ENCODE results near the gene SLC39A8. TPM values are rescaled to one million over a fixed set of nuclear protein-coding genes. Genes with fewer than 3 reads are reported as not detected.

The SLC39A8 gene
- total RNA-seq, 1 donor from 2014 or later: 6.9 TPM

DNA sequence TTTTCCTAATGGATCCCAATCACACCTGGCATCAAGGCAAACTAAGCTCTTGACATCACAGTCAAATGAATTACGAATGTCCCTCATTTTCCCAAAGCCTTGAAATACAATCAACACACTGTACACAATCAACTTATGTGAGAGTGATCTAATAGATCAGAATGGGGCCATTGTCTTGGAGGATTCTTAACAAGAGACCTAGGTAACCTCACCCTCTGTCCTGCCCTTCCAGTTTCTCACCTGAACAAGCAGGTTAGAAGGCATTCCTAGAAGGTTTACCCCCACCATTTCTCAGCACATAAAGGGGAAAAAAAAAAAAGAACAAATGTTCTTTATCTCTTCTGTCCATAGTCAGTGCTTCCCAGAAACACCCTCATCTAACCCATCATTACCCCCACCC is 6.3 kb downstream of the SLC39A8 start:
- peaks cover 8% of the 10 kb centered on the region for H3F3A ChIP-seq (ENCODE audit: low read depth)
- no peak overlapping the region for H2AFZ ChIP-seq (replicated peaks)
- H3K9me3 ChIP-seq (ENCODE audit: low read depth): no peaks in the 10 kb centered on the region
- peaks cover 12% of the 10 kb centered on the region for H3K4me1 Mint-ChIP-seq
- no peak overlapping the region for H3K4me2 ChIP-seq
- no peak overlapping the region for H3K4me3 ChIP-seq
- DNase-seq (ENCODE audit: low spot score): no peak
- peaks cover 2% of the 10 kb centered on the region for H3K27me3 Mint-ChIP-seq (ENCODE audit: insufficient read depth, low read depth)
- no peak overlapping the region for H3K27ac ChIP-seq
- peaks cover 9% of the 10 kb centered on the region for H3K4me1 ChIP-seq
- H4K20me1 ChIP-seq (ENCODE audit: low read depth): no peaks in the 10 kb centered on the region
- no peaks in the 10 kb centered on the region for H3K9me3 Mint-ChIP-seq
- H3K27me3 ChIP-seq: peaks cover 26% of the 10 kb centered on the region
- TF ChIP-seq, protein P1, sequence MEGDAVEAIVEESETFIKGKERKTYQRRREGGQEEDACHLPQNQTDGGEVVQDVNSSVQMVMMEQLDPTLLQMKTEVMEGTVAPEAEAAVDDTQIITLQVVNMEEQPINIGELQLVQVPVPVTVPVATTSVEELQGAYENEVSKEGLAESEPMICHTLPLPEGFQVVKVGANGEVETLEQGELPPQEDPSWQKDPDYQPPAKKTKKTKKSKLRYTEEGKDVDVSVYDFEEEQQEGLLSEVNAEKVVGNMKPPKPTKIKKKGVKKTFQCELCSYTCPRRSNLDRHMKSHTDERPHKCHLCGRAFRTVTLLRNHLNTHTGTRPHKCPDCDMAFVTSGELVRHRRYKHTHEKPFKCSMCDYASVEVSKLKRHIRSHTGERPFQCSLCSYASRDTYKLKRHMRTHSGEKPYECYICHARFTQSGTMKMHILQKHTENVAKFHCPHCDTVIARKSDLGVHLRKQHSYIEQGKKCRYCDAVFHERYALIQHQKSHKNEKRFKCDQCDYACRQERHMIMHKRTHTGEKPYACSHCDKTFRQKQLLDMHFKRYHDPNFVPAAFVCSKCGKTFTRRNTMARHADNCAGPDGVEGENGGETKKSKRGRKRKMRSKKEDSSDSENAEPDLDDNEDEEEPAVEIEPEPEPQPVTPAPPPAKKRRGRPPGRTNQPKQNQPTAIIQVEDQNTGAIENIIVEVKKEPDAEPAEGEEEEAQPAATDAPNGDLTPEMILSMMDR (IDR thresholded peaks at IDR 0.05): no peak
- TF ChIP-seq EZH2phosphoT487 (IDR thresholded peaks at IDR 0.05) (no peak), EZH2 (IDR thresholded peaks at IDR 0.05) (no peak)
- H3K9ac ChIP-seq: no peak overlapping the region
- H3K4me3 Mint-ChIP-seq: no peak overlapping the region
- H3K27ac Mint-ChIP-seq: no peak overlapping the region
- H3K36me3 ChIP-seq: no peaks in the 10 kb centered on the region
- peaks cover 2% of the 10 kb centered on the region for H3K36me3 Mint-ChIP-seq
- H3K79me2 ChIP-seq (ENCODE audit: low read depth): no peaks in the 10 kb centered on the region

DNA sequence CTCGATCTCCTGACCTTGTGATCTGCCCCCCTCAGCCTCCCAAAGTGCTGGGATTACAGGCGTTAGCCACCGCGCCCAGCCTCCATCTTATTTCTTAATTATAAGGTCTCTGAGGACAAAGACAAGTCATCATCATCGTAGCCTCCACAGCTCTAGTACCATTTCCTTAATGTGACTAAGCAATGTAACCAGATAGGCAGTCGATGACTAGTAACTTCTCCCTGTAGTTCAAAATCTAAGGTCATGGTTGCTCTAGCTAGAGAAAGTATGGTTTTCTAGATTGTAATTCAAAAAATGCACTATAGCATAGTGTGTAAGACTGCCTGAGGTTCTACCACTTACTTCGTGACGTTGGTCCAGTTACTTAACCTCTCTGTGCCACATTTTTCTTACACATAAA is 6.9 kb downstream of the SLC39A8 start:
- Histone ChIP-seq H3K4me3 (no peak overlapping the region), H3K9me3 (ENCODE audit: low read depth) (no peaks in the 10 kb centered on the region), H4K20me1 (ENCODE audit: low read depth) (no peaks in the 10 kb centered on the region), H3K36me3 (no peaks in the 10 kb centered on the region), H3K79me2 (ENCODE audit: low read depth) (no peaks in the 10 kb centered on the region), H3K27ac (no peak overlapping the region), H3K4me2 (no peak overlapping the region), H3F3A (ENCODE audit: low read depth) (peaks cover 2% of the 10 kb centered on the region), H2AFZ (replicated peaks) (no peak overlapping the region), H3K9ac (no peak overlapping the region), H3K4me1 (peaks cover 3% of the 10 kb centered on the region), H3K27me3 (peaks cover 20% of the 10 kb centered on the region)
- H3K36me3 Mint-ChIP-seq: peaks cover 2% of the 10 kb centered on the region
- H3K4me1 Mint-ChIP-seq: peaks cover 8% of the 10 kb centered on the region
- peaks cover 2% of the 10 kb centered on the region for H3K27me3 Mint-ChIP-seq (ENCODE audit: insufficient read depth, low read depth)
- H3K4me3 Mint-ChIP-seq: no peak overlapping the region
- DNase-seq (ENCODE audit: low spot score): no peak
- no peaks in the 10 kb centered on the region for H3K9me3 Mint-ChIP-seq
- H3K27ac Mint-ChIP-seq: no peak overlapping the region
- TF ChIP-seq, protein P1 (IDR thresholded peaks at IDR 0.05): no peak
- TF ChIP-seq EZH2phosphoT487 (IDR thresholded peaks at IDR 0.05): no peak

DNA sequence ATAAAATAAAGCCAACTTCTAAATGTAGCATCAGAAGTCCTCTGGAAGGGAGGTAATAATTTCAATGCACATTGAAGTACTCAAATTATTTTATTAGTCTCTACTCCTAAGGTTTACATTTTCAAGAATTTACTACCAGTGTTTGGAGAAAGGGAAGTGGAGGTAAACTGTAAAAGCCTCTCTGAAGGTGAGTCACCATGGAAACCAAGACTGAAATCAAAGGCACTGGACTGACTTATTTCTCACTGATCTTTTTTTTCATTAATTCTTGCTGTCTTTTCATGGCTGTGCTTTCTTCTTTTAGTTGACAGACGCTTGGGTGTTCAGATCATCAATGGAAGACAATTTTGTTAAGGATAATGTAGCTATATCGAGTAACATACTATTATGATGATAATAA is 9.7 kb downstream of the SLC39A8 start:
- Histone ChIP-seq H3K27ac (no peak overlapping the region), H3K4me3 (no peak overlapping the region), H3K9ac (no peak overlapping the region), H2AFZ (replicated peaks) (no peak overlapping the region), H3K9me3 (ENCODE audit: low read depth) (no peaks in the 10 kb centered on the region), H3K79me2 (ENCODE audit: low read depth) (no peaks in the 10 kb centered on the region), H3K4me1 (no peaks in the 10 kb centered on the region), H3K4me2 (no peak overlapping the region), H3K27me3 (no peaks in the 10 kb centered on the region), H3F3A (ENCODE audit: low read depth) (no peaks in the 10 kb centered on the region), H3K36me3 (no peaks in the 10 kb centered on the region), H4K20me1 (ENCODE audit: low read depth) (no peaks in the 10 kb centered on the region)
- no peak overlapping the region for H3K27ac Mint-ChIP-seq
- H3K4me3 Mint-ChIP-seq: no peak overlapping the region
- H3K4me1 Mint-ChIP-seq: peaks cover 3% of the 10 kb centered on the region
- H3K36me3 Mint-ChIP-seq: peaks cover 2% of the 10 kb centered on the region
- no peak for TF ChIP-seq EZH2 (IDR thresholded peaks at IDR 0.05)
- TF ChIP-seq EZH2phosphoT487 (IDR thresholded peaks at IDR 0.05): no peak
- H3K9me3 Mint-ChIP-seq: no peaks in the 10 kb centered on the region
- DNase-seq (ENCODE audit: low spot score): no peak
- H3K27me3 Mint-ChIP-seq (ENCODE audit: insufficient read depth, low read depth): no peaks in the 10 kb centered on the region

DNA sequence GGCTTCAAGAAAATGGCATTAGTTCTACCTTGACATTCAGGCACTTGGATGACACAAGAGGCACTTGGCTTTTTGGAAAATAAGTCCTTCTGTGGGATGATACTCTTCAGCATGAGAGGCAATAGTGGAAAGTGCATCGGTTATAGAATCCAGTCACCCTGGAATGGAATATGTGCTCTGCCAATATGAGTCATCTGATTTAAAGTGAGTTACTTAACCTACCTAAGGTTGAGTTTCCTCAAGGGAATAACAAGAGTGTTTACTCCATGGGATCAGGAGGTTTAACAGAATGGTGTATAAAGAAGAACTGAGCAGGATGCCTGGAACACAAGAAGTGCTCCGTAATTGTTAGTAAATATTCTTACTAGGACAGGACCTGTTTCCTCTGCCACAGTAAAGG is 10.7 kb downstream of the SLC39A8 start:
- Mint-ChIP-seq H3K9me3 (no peaks in the 10 kb centered on the region), H3K27ac (no peak overlapping the region), H3K4me1 (peaks cover 3% of the 10 kb centered on the region), H3K4me3 (no peak overlapping the region), H3K36me3 (peaks cover 2% of the 10 kb centered on the region), H3K27me3 (ENCODE audit: insufficient read depth, low read depth) (no peaks in the 10 kb centered on the region)
- H3K4me1 ChIP-seq: no peaks in the 10 kb centered on the region
- no peak overlapping the region for H3K4me2 ChIP-seq
- no peaks in the 10 kb centered on the region for H3K9me3 ChIP-seq (ENCODE audit: low read depth)
- no peak for DNase-seq (ENCODE audit: low spot score)
- H3K36me3 ChIP-seq: no peaks in the 10 kb centered on the region
- no peaks in the 10 kb centered on the region for H4K20me1 ChIP-seq (ENCODE audit: low read depth)
- H3K4me3 ChIP-seq: no peak overlapping the region
- no peak overlapping the region for H3K9ac ChIP-seq
- TF ChIP-seq, protein P1 (IDR thresholded peaks at IDR 0.05): no peak
- no peak for TF ChIP-seq EZH2phosphoT487 (IDR thresholded peaks at IDR 0.05)
- TF ChIP-seq EZH2 (IDR thresholded peaks at IDR 0.05): no peak
- no peak overlapping the region for H2AFZ ChIP-seq (replicated peaks)
- H3K27me3 ChIP-seq: no peaks in the 10 kb centered on the region
- H3K27ac ChIP-seq: no peak overlapping the region
- no peaks in the 10 kb centered on the region for H3F3A ChIP-seq (ENCODE audit: low read depth)
- no peaks in the 10 kb centered on the region for H3K79me2 ChIP-seq (ENCODE audit: low read depth)

Data from neural progenitor cell (in vitro differentiated cells).